HG03103 (cell line): ENCODE measurements around the gene ATXN2.
"Not testable (repeated sequence)": the region's sequence is repeated elsewhere in the genome, so short reads cannot be mapped to it uniquely, and the experiment has no call there.

Experiments used
- ATAC-seq: cut with Tn5 transposase; IDR thresholded peaks from one replicate; pipeline ENCODE4 v1.9.1; 2021; ENCODE audit warnings: low read depth; ENCODE audit not compliant: unreplicated experiment

Gene ATXN2, protein sequence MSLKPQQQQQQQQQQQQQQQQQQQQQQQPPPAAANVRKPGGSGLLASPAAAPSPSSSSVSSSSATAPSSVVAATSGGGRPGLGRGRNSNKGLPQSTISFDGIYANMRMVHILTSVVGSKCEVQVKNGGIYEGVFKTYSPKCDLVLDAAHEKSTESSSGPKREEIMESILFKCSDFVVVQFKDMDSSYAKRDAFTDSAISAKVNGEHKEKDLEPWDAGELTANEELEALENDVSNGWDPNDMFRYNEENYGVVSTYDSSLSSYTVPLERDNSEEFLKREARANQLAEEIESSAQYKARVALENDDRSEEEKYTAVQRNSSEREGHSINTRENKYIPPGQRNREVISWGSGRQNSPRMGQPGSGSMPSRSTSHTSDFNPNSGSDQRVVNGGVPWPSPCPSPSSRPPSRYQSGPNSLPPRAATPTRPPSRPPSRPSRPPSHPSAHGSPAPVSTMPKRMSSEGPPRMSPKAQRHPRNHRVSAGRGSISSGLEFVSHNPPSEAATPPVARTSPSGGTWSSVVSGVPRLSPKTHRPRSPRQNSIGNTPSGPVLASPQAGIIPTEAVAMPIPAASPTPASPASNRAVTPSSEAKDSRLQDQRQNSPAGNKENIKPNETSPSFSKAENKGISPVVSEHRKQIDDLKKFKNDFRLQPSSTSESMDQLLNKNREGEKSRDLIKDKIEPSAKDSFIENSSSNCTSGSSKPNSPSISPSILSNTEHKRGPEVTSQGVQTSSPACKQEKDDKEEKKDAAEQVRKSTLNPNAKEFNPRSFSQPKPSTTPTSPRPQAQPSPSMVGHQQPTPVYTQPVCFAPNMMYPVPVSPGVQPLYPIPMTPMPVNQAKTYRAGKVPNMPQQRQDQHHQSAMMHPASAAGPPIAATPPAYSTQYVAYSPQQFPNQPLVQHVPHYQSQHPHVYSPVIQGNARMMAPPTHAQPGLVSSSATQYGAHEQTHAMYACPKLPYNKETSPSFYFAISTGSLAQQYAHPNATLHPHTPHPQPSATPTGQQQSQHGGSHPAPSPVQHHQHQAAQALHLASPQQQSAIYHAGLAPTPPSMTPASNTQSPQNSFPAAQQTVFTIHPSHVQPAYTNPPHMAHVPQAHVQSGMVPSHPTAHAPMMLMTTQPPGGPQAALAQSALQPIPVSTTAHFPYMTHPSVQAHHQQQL

DNA sequence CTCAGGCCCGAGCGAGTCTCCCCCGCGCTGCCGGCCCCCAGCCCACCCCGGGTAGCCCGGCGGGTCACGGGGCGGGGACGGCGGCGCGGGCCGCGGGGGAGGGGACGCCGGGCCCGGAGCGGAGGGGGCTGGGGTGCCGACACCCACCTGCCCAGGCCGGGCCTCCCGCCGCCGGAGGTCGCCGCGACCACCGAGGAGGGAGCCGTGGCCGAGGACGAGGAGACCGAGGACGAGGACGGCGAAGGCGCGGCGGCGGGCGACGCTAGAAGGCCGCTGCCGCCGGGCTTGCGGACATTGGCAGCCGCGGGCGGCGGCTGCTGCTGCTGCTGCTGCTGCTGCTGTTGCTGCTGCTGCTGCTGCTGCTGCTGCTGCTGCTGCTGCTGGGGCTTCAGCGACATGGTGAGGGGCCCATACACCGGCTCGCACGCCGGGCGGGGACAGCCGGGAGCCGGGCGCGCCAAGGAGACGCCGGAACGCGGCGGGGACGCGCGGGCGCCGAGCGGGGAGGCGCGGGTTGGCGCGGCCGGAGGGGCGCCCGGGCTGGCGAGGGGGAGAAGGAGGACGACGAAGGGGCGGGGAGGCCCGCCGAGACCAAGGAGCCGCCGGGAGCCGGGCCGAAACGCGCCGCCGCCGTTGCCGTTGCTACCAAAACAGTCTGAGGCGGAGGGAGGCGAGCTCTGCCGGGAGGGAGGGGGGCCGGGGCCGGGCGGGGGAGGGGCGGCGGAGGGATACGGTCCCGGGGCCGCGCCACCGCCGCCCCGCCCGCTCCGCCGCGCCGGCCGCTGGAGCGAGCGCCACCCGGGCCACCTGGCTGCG lies at the start of gene ATXN2:
ATXN2 (minus strand) TSS at position 679 of the 816 bp plus-strand sequence; CDS start at position 398, 281 bp downstream.
- peak; percentile 37 for ATAC-seq

DNA sequence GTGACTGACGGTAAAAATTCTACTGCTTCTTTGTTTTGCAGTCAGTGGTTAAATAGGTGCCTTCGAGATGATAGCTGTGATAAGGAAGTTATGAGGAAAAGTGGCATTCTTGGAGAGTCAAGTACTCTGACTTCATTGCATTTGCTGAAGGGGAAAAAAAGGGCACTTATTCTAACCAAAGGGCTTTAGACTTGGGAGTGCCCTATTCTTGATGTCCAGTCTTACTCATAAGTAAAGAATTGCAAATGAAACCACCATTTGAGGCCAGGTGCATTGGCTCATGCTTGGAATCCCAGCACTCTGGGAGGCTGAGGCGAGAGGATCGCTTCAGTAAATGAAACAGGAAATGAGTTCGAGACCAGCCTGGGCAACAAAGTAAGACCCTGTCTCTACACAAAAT lies 46.3 kb upstream of the ATXN2 start:
- no peak for ATAC-seq

DNA sequence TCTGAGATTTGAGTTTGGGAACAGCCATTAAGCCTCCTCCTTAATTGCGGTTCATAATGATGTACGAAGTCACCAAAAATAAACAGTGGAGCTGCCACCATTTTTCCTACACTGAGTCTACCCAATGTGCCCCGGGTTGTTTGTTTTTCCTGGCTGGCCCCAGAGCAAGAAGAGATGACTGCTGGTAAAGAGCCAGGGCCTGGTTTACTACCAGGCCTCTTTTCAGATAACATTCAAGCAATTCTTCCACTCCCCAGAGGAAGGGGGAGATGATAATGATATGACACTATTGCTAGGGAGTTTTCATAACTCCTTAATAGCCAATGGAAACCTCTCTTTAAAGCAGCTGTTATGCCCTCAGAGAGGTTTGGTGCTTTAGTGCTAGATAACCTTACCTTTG lies 44.3 kb upstream of the ATXN2 start:
- no peak for ATAC-seq

DNA sequence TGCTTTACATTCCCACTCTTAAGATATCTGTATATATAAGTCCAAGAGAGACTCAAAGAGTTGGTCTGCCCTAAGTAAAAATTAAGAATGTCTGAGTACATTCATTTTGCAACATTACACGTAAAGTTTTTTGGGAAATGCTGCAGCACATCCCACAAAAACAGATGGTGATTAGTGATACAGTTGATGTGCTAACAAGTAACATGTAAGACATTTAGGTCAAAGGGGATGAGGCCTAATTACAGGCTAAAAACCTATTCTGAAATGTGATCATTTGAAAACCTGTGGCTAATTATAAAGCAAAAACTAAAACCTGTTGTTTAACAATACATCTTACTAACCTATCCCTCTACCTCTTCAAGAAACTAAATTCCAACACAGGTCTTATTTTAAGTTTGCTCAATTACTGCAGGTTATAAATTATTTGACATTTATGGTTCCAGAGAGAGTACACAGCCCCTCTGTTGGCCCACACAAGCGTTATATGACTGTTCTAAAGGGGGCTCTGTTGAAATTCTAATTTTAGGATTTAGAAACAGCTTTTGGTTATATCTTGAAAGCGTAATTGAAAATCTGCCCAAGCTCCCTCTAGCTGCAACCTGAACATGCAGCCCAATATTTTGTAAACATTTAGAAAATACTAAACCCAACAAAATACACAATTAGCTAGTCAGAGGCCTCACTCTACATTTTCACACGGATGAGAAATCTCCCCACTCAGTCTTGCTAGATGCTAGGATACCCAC lies 43.7 kb upstream of the ATXN2 start:
- ATAC-seq, result no peak

DNA sequence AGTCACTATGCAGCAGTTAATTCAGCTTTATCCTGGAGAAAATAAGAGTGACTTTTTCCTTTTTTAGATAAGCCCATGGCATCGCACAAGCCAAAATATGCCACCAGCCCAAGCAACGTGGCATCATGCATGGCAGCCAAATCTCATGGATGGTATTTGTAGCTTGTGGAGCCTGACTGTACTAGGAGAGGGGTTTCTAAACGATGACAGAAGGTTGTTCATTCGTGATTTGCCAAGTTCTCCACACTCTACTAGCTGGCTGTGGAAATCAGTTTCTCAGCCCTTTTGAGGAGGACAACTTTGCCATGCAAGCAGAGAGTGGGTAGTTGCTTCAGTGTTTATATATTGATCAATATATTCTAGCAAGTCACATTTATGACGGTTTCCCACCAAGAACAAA lies 41.4 kb upstream of the ATXN2 start:
- no peak for ATAC-seq

DNA sequence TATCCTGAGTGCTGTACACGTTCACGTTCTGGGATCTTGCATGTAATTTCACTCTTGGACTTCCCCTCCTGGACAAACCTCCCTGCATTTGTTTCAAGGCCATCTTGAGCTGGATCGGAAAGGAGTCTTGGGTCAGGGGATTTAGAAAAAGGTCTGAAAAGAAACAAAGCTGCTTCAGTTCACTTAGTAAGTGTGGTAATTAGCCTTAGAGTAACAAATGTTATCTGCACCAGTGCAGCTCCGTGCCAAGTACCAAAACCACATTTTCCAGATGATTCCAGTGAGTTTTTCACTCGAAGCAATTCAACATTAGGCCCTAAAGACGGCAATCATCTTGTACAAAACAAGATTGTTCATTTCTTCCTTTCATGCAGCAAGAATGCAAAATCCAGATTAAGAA lies 39.4 kb upstream of the ATXN2 start:
- ATAC-seq, result no peak

DNA sequence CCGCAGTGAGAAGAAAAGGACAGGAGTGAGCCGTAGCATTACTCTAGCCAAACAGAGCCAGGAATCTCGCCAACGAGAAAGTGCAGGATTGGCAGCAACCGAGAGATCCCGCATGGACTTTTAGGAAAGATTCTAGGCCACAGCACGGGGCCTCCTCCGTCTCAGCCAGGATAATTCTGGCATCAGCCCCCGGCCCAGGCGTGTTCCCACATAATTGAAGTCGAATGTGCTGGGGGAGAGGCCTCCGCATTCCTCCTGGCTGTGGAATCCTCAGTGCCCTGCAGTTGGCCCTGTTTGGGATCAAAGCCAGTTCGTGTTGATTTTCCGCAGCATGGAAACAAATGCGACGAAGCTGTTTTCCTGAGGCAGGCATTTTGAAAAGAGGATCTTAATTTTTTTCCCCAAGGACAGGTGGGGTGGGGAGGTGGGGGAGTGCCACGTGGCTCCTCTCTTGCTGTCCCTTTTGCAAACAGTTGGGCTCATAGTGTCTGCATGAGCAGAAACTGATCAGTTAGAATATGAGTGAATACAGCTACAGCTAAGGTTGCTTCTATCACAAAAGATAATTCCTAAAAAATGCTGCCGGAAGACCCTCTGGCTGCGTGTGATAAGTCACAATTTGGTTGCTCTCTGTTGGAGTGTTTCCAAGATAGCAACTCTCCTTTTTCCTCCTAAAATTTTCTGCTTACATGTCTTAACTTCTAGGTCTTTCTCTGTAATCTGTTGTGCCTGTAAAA lies 37.3 kb upstream of the ATXN2 start:
- ATAC-seq, result no peak

DNA sequence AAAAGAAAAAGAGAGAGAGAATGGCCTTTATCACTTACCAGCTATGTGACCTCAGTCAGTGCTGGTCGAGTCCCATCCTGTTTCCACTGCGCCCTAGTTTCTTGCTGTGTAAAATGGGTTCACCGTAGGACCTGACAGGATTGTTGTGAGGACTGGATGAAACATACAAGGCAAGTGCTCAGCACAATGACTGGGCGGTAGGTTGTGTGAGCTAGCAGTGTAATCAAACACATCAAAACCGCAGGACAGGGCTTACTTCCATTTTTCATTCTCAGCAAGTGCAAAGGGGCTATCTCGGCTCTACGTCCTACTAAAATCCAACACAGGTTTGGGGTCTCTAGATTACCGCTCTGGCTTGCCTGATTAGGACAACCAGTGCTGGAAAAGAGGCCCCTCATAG lies 36.4 kb upstream of the ATXN2 start:
- ATAC-seq, result no peak

DNA sequence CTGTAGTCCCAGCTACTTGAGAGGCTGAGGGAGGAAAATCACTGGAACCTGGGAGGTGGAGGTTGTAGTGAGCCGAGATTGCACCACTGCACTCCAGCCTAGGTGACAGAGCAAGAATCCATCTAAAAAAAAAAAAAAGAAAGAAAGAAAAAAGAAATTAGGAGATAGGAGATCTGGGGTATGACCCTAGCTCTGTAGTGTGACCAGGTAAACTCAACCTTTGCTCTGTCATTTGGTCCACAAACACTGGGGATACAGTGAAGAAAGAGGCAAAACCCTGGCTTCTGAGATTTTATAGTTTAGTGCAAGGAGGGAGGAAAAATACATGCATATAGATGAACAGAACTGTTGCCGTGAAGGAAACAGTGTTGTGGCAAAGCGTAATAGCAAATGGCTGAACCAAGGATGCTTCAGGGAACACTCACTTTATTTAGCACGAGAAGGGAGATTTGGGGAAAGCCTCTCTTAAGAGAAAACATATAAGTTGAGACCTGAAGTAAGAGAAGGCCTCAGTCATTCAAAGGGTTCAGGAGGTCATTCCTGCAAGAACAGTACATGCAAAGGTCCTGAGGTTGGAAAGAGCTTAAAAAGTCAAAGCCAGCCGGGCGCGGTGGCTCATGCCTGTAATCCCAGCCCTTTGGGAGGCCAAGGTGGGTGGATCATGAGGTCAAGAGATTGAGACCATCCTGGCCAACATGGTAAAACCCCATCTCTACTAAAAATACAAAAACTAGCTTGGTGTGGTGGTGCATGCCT lies 29.6 kb upstream of the ATXN2 start:
- no peak for ATAC-seq

DNA sequence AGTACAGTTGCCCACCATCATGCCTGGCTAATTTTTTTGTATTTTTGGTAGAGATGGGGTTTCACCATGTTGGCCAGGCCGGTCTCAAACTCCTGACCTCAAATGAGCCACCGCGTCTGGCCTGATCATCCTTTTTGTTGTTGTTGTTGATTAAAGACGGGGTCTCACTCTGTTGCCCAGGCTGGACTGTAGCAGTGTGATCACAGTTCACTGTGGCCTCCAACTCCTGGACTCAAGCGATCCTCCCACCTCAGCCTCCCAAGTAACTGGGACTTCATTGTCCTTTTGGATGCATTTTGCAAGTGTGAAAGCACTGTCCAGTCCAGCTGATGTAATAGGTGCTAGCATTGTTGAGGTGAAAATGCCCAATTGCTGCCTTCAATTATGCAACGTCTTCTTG lies 27.1 kb upstream of the ATXN2 start:
- ATAC-seq, result no peak

DNA sequence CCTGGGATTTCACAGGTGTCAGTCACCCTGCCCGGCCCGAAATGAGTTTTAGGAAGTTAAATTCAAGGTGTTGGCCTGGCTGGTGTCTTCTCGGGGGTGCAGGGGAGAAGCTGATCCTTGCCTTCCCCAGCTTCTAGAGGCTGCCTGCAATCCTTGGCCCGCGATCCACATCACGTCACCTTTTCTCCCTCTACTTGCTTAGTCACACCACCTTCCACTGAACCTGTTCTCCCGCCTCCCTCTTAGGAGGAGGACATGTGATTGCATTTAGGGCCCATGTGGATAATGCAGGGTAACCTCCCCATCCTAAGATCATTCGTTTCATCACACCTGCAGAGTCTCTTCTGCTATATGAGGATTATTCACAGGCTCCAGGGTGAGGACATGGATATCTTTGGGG lies 25.4 kb upstream of the ATXN2 start:
- no peak for ATAC-seq

DNA sequence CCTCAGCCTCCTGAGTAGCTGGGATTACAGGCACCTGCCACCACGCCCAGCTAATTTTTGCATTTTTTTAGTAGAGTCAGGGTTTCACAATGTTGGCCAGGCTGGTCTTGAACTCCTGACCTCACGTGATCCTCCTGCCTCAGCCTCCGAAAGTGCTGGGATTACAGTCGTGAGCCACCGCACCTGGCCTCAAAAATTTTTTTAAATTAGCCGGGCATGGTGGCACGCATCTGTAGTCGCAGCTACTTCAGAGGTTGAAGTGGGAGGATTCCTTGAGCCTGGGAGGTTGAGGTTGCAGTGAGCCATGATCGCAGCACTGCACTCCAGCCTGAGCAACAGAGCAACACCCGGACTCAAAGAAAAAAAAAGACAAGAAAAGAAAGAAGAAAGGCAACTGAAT lies 18.7 kb upstream of the ATXN2 start:
- not testable (repeated sequence) for ATAC-seq

DNA sequence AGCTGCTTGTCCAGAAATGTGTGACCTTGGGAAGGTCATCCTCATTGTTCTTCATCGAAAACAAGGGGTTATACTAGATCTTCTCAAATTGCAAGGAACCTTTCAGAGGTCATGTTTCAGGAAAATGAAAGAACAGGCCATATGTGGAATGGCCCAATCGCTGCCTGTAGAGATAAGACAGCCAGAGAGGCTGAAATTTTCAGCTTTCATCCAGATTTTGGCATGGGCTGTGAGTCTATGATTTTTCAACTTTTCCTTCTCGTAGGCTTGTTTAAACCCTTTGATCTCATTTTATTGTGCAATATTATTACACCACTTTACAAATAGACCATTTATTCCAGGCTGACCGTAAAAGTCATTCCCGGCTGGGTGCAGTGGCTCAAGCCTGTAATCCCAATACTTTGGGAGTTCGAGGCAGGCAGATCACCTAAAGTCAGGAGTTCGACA lies 17.1 kb upstream of the ATXN2 start:
- ATAC-seq, result no peak

DNA sequence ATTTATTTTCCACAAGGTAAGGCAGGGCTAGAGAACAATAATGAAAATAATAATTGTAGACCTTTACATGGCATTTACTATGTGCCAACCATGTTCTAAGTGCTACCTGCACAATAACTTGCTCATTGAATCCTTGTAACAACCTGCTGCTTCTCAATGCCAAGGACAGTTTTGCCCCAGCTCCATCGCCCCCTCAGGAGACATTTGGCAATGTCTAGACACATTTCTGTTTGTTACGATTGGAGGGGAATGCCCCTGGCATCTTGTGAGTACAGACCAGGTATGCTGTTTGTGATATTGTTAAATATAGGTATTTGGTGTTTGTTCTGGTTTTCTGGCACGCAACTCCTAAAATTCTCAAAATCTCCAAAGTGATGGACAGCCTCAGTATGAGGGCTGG lies 8.1 kb upstream of the ATXN2 start:
- no peak for ATAC-seq

DNA sequence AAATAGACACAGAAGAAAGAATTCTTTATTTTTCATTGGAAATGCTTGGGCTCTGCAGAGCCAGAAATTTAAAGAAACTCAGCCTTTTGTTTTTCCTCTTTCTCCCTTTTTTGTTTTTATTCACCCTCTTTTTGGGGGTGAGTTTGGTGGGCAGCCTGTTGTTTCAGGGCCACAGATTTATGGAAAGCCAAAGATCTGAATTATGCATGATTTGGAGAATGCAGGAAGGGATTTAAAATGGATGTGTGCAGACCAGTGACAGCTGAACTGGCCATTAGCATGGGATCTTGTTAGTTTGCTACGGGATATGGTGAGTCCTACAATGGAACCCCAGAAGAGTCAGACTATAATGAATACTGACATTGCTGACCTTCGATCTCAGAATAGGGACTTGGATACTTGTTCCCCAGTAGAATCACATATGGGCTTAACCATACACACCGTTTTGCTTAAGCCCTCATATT lies 7.7 kb upstream of the ATXN2 start:
- no peak for ATAC-seq

DNA sequence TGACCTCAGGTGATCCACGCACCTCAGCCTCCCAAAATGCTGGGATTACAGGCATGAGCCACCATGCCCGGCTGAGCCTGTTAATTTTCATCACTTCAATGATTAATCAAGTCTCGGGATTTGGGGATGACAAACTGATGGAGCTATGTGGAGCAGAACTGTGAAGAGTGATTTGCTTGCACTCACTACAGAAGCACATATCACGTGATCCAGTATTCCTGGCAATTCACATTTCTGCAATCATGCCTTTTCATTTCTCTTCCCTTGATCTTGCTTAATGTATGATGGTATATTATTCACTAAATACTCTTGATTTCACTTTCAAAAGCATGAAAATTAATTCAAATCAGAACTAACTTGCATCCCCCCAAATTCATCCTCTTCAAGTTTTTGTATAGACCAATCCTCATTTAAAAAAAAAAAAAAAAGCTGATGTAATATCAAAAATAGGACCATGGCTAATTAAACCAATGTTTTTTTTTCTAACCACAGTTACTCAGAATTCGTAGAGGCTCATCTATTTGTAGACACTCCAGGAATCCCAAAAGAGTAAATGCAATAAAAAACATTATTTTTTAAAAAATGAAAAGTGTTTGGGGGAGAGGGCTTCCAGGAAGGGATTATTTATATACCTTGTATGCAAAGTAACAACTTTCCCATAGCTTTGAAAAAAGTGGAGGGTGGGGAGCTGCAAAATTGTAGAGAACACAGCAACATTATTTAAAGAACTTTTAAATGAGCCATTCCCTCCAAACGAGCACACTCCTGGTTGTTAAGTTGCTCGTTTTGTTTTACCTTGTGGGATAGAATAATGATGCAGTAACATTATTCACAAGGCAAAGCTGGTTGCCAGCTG lies 7.0 kb upstream of the ATXN2 start:
- no peak for ATAC-seq

DNA sequence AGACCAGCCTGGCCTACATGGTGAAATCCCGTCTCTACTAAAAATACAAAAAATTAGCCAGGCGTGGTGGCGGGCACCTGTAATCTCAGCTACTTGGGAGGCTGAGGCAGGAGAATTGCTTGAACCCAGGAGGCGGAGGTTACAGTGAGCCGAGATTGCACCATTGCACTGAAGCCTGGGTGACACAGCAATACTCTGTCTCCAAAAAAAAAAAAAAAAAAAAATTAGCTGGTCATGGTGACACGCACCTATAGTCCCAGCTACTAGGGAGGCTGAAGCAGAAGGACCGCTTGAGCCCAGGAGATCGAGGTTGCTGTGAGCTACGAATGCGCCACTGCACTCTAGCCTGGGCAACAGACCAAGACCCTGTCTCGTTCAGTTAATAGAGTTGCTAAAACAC lies 3.7 kb upstream of the ATXN2 start:
- not testable (repeated sequence) for ATAC-seq
